CD4-positive, alpha-beta T cell treated with Interleukin-15 for 4 hours (primary cell): Measurements from ENCODE around the gene C1RL.
"Not testable (repeated sequence)": the region's sequence is repeated elsewhere in the genome, so short reads cannot be mapped to it uniquely, and the experiment has no call there.

Source experiments
- DNase-seq: peaks from one replicate; pipeline ENCODE4 v3.0.0-alpha.2; 2020; ENCODE audit warnings: low spot score

Gene C1RL

GRCh38 chr12:7061596-7061995 is 47.4 kb downstream of the C1RL start:
- DNase-seq = no peak

GRCh38 chr12:7061138-7061537 is 47.9 kb downstream of the C1RL start:
- DNase-seq = no peak

- no peak for DNase-seq
Measured at GRCh38 chr12:7060353-7060954, 48.6 kb downstream of the C1RL start, which contains the start of gene C1S. Gene C1S (plus strand): TSS chr12:7060718. CDS start chr12:7061913, 1,195 bp downstream.

- no peak for DNase-seq
Measured at GRCh38 chr12:7059780-7060179, 49.2 kb downstream of the C1RL start.

- no peak for DNase-seq
Measured at GRCh38 chr12:7058850-7059395, 50.1 kb downstream of the C1RL start.

- no peak for DNase-seq
Measured at GRCh38 chr12:7058163-7058845, 50.7 kb downstream of the C1RL start.

- DNase-seq = not testable (repeated sequence)
Measured at GRCh38 chr12:7055736-7056135, 53.3 kb downstream of the C1RL start.

GRCh38 chr12:7054925-7055324 is 54.1 kb downstream of the C1RL start:
- DNase-seq = no peak

GRCh38 chr12:7049973-7050372 is 59.0 kb downstream of the C1RL start:
- not testable (repeated sequence) for DNase-seq

GRCh38 chr12:7049445-7049951 is 59.5 kb downstream of the C1RL start:
- not testable (repeated sequence) for DNase-seq

GRCh38 chr12:7047306-7047705 is 61.7 kb downstream of the C1RL start:
- no peak for DNase-seq

- DNase-seq = no peak
Measured at GRCh38 chr12:7046383-7047105, 62.5 kb downstream of the C1RL start.

- DNase-seq = no peak
Measured at GRCh38 chr12:7045913-7046312, 63.1 kb downstream of the C1RL start.
